Bronchial epithelial cell (primary cell): ENCODE data around the gene MBOAT2. TPM values are rescaled to one million over a fixed set of nuclear protein-coding genes. Genes with fewer than 3 reads are reported as not detected.
"Not testable (repeated sequence)": the region's sequence is repeated elsewhere in the genome, so short reads cannot be mapped to it uniquely, and the experiment has no call there.

Source experiments
- DNase-seq: peaks from one replicate; pipeline ENCODE4 v3.0.0-alpha.2; 2010; ENCODE audit warnings: low read depth
- FAIRE-seq: peaks from 2 replicates; lab custom pipeline; 2011; peaks lifted over from hg19 to GRCh38; lab: Jason Lieb, UNC
- H3K27me3 ChIP-seq: 2 replicates; pipeline ENCODE4 v1.5.1; 2011; ENCODE audit warnings: low read length; ENCODE audit not compliant: control insufficient read depth, insufficient read depth
- H3K36me3 ChIP-seq: 2 replicates; pipeline ENCODE4 v1.5.1; 2011; ENCODE audit warnings: low read length; ENCODE audit not compliant: control insufficient read depth, insufficient read depth
- H3K4me3 ChIP-seq: 2 replicates; pipeline ENCODE4 v1.5.1; 2011; ENCODE audit warnings: mild to moderate bottlenecking, low read depth, low read length, control low read depth
- total RNA-seq: library from RNA; depleted of rRNA; stranded (reverse); fragments of >200 nt; gene quantifications from 2 replicates; pipeline ENCODE4 v1.2.1, GENCODE V29; 2014
- TF ChIP-seq, protein P1 (sequence below): IDR thresholded peaks from 2 replicates; pipeline ENCODE4 v1.5.1; 2011; ENCODE audit warnings: mild to moderate bottlenecking, moderate library complexity, low read length, control low read depth, inconsistent platforms; ENCODE audit not compliant: insufficient read depth, severe bottlenecking

The MBOAT2 gene
- total RNA-seq, 1 donor from 2014 or later: 145 TPM

DNA sequence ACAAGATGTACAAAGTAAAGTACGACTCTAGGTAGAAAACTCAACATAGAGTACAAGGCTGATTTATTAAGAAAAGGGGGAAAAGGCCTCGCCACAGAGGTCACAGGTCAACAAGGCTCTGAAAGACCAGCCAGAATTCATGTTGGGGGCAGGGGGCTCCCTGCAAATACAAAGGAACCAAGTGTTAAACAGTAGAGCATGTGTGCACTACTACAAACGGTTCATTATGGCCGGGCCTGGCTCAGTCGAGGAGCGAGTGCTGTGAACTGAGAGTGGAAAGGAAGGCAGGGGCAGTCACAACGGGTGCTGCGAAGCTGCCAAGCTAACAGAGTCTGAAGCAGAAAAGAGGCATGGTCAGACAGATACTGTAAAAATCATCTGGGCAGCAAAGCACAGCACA lies 77.1 kb downstream of the MBOAT2 start:
- Histone ChIP-seq H3K4me3 (no peak overlapping the region), H3K36me3 (peaks cover 7% of the 10 kb centered on the region), H3K27me3 (no peaks in the 10 kb centered on the region)
- TF ChIP-seq, protein P1, sequence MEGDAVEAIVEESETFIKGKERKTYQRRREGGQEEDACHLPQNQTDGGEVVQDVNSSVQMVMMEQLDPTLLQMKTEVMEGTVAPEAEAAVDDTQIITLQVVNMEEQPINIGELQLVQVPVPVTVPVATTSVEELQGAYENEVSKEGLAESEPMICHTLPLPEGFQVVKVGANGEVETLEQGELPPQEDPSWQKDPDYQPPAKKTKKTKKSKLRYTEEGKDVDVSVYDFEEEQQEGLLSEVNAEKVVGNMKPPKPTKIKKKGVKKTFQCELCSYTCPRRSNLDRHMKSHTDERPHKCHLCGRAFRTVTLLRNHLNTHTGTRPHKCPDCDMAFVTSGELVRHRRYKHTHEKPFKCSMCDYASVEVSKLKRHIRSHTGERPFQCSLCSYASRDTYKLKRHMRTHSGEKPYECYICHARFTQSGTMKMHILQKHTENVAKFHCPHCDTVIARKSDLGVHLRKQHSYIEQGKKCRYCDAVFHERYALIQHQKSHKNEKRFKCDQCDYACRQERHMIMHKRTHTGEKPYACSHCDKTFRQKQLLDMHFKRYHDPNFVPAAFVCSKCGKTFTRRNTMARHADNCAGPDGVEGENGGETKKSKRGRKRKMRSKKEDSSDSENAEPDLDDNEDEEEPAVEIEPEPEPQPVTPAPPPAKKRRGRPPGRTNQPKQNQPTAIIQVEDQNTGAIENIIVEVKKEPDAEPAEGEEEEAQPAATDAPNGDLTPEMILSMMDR: no peak
- FAIRE-seq (no peak), DNase-seq (no peak)

DNA sequence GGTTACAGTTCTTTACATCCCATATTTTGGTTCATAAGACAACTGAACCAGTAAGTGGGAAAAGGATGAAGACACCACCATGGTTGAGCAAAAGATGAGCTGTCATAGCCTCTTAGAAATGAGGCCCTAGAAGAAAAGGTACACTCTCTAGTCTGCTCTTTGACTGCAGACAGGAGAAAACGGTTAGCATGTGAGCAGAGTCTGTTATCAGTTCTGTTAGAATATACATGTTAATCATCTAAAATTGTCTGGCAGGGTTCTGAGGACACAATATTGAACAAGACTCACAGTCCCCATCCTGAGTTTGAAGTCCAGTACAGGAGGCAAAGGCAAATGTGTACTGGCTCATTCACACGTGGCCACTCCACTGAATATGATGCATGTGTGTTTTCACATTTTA lies 78.1 kb downstream of the MBOAT2 start:
- peaks cover 7% of the 10 kb centered on the region for H3K36me3 ChIP-seq
- no peak for FAIRE-seq
- no peaks in the 10 kb centered on the region for H3K27me3 ChIP-seq
- no peak overlapping the region for H3K4me3 ChIP-seq
- TF ChIP-seq, protein P1: no peak
- no peak for DNase-seq

DNA sequence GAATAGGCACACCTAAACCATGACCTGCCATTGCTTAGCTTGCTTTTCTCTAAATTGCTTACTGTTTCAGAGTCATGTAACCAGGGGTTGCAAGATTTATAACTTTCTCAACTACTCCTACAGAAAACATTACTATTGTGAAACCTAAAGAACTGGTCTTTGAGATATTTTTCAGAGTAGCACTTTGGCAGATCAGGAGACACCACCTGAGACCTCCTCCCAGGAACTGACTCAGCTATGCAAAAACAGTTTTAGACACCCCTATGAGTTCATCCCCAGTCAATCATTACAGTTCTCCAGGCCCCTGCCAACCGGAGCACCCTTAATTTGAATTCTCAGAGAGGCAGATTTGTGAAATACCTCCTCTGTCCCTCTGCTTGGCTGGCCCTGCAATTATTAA lies 80.3 kb downstream of the MBOAT2 start:
- Histone ChIP-seq H3K36me3 (peaks cover 7% of the 10 kb centered on the region), H3K4me3 (no peak overlapping the region), H3K27me3 (no peaks in the 10 kb centered on the region)
- TF ChIP-seq, protein P1: no peak
- peak; percentile 31 for DNase-seq
- FAIRE-seq: peak; percentile 77

DNA sequence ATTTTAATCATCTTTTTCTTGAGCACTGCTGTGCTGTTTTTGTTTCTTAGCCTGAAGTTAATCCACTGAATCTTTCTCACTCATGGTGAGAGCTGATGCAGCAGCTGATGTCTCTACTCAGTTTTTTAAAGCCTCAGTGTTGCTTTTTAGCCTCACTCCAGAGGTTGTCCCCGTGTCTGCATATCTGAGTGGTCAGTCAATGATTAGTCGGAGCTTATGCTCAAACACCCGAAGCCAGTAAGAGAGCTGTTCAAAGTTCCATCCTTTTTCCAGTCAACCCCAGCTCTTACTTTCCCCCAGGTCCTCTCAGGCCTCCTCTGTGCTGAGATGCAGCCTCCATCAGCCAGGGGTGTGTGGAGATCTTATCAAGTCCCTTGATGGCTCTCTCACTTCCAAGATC lies 81.1 kb downstream of the MBOAT2 start:
- Histone ChIP-seq H3K4me3 (no peak overlapping the region), H3K36me3 (peaks cover 7% of the 10 kb centered on the region), H3K27me3 (no peaks in the 10 kb centered on the region)
- DNase-seq (no peak), FAIRE-seq (no peak)
- TF ChIP-seq, protein P1: no peak

DNA sequence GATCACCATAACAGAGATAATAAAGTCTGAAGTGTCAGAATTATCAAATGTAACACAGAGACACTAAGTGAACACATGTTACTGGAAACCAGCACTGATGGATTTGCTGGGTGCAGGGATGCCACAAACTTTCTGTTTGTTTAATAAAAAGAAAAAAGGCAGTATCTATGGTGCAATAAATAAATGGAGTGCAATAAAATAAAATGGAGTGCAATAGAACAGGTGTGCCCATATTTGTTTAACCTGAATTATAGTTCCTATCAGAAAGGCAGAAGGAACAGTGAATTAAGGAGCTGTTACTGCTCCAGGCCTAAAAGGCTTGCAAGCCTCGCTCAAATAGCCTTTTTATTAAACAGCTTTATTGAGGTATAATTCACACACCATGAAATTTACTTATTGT lies 85.1 kb downstream of the MBOAT2 start:
- no peak overlapping the region for H3K4me3 ChIP-seq
- DNase-seq (no peak), FAIRE-seq (no peak)
- no peaks in the 10 kb centered on the region for H3K27me3 ChIP-seq
- H3K36me3 ChIP-seq: peaks cover 1% of the 10 kb centered on the region
- TF ChIP-seq, protein P1: no peak

DNA sequence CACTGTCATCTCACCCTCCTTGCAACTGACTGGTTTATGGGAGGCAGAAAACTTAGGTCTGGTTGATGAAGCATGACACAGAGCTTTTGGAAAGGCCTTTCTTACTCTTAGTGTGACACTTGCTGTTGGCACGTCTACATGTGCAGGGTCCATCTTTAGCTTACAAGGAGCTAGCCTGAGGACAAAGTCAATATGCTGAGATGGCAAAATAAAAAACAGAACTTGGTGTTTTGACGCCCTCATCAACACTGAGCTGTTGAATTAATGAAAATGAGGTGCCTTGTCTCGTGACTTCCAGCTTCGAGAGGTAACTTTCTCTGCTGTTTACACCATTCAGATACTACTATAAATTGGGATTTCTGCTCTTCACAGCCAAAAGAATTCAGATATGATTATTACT lies 87.5 kb downstream of the MBOAT2 start:
- H3K4me3 ChIP-seq: no peak overlapping the region
- no peak for FAIRE-seq
- no peaks in the 10 kb centered on the region for H3K36me3 ChIP-seq
- no peaks in the 10 kb centered on the region for H3K27me3 ChIP-seq
- TF ChIP-seq, protein P1: no peak
- DNase-seq: no peak

DNA sequence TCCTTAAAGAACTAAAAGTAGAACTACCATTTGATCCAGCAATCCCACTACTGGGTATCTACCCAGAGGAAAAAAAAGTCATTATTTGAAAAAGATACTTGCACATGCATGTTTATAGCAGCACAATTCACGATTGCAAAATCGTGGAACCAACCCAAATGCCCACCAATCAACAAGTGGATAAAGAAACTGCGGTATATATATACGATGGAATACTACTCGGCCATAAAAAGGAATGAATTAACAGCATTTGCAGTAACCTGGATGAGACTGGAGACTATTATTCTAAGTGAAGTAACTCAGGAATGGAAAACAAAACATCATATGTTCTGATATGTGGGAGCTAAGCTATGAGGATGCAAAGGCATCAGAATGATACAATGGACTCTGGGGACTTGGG lies 89.7 kb downstream of the MBOAT2 start:
- H3K27me3 ChIP-seq, H3K36me3 ChIP-seq, DNase-seq, H3K4me3 ChIP-seq, FAIRE-seq: not testable (repeated sequence)
